NCI-H69 (cell line): ENCODE measurements around the gene PTH1R.

Experiments
- DNase-seq: peaks from one replicate; lab custom pipeline; 2025; lab: John Stamatoyannopoulos, UW

Gene PTH1R

GRCh38 chr3:46947981-46948791, 70.7 kb downstream of the PTH1R start:
- DNase-seq: no peak

DNA sequence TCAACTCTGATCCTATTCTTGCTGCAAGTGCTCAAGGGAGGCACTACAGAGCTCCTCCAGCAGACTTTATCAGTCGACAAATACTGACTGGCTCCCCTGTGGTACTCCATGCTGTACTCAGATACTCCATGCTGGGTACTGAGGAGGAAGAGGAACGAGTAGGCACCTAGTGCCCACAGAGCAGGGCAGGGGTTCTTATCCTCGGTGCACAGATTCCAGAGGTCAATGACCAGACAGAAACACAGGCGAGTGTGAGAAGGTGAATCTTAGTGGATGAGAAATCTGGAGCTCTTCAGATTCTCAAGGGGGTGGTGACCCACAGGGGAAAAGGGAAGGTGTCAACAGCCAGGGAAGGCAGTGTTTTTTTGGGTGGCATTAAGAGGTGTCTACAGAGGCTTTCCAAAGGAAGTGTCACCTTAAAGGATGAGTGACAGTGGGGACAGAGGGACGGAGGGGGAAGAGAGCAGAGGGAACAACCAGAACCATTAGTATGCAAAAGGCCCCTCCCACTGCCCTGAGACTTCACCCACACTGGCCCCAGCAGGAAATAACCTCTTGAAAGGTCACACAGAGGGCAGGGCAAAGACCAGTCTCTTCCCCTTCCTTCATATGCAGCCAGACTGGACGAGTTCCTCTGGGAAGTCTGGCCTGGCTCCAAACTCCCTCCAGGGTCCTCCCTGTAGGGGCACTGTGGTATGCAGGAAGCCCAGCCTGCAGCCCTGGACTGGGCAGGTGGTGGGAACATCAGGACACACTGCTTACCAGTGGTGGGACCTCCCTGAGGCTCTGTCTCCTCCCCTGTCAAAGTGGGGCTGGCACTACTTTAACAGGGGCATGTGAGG, 71.5 kb downstream of the PTH1R start:
- DNase-seq: peak; percentile 7

DNA sequence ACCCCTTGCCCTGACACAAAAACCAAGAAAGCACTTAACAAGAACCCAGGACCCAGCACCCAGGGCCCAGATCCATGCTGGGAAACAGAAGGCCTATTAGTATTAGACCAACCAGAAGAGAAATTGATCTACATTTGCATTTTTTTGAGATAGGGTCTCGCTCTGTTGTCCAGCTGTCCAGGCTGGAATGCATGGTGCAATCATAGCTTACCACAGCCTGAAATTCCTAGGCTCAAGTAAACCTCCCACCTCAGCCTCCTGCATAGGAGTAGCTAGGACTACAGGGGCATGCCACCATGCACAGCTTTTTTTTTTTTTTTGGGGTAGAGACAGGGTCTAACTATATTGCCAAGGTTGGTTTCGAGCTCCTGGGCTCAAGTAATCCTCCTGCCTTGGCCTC, 72.7 kb downstream of the PTH1R start:
- no peak for DNase-seq

GRCh38 chr3:46950650-46951241, 73.2 kb downstream of the PTH1R start:
- no peak for DNase-seq

DNA sequence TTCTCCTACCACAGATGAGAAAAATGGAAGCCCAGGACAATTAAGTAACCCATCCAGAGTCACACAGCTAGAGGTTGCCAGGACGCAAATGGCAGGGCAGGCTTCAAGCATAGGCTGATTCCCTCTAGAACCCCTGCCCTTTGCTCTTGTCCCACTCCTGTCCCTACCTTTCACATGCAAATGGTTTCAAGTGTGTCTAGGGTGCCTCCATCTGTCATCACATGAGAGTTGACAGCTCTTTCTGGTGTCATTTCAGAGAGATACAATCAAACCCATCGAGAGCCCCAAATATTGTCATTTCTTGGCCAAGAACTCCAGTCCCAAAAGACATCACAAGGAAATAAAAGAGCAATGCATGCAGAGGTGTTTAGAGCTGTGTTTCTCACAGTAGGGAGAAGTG, 75.3 kb downstream of the PTH1R start:
- DNase-seq: no peak
